NCI-H1930 (cell line): ENCODE results near the gene FAT2.
"Not testable (repeated sequence)": the region's sequence is repeated elsewhere in the genome, so short reads cannot be mapped to it uniquely, and the experiment has no call there.

ENCODE experiments used
- DNase-seq, 2 experiments: peaks; one replicate each; lab custom pipeline; 2025; lab: John Stamatoyannopoulos, UW

The FAT2 gene

GRCh38 chr5:151581812-151582583 lies 9.1 kb downstream of the FAT2 start:
- no peak for DNase-seq

GRCh38 chr5:151581347-151581746 lies 9.8 kb downstream of the FAT2 start:
- DNase-seq, result no peak

- no peak for DNase-seq
Observed at GRCh38 chr5:151580858-151581257, 10.3 kb downstream of the FAT2 start.

- DNase-seq, result no peak
Observed at GRCh38 chr5:151580239-151580638, 10.9 kb downstream of the FAT2 start.

GRCh38 chr5:151579146-151579545 lies 12.0 kb downstream of the FAT2 start:
- DNase-seq, result not testable (repeated sequence)

- no peak for DNase-seq
Observed at GRCh38 chr5:151578326-151579025, 12.7 kb downstream of the FAT2 start.

- no peak for DNase-seq
Observed at GRCh38 chr5:151577566-151577965, 13.6 kb downstream of the FAT2 start.

GRCh38 chr5:151574444-151574996 lies 16.6 kb downstream of the FAT2 start:
- DNase-seq, result no peak

GRCh38 chr5:151572657-151573368 lies 18.3 kb downstream of the FAT2 start:
- no peak for DNase-seq

GRCh38 chr5:151571270-151572173 lies 19.6 kb downstream of the FAT2 start:
- no peak for DNase-seq

GRCh38 chr5:151570512-151571269 lies 20.4 kb downstream of the FAT2 start:
- DNase-seq, result no peak

GRCh38 chr5:151570058-151570457 lies 21.1 kb downstream of the FAT2 start:
- no peak for DNase-seq

- DNase-seq, result no peak
Observed at GRCh38 chr5:151569132-151570046, 21.7 kb downstream of the FAT2 start.

- DNase-seq, result no peak
Observed at GRCh38 chr5:151568036-151568435, 23.1 kb downstream of the FAT2 start.

- DNase-seq, result no peak
Observed at GRCh38 chr5:151565971-151566370, 25.2 kb downstream of the FAT2 start.

- DNase-seq, result no peak
Observed at GRCh38 chr5:151562019-151562707, 29.0 kb downstream of the FAT2 start.

- no peak for DNase-seq
Observed at GRCh38 chr5:151557951-151558350, 33.2 kb downstream of the FAT2 start.

GRCh38 chr5:151557466-151557865 lies 33.7 kb downstream of the FAT2 start:
- no peak for DNase-seq

GRCh38 chr5:151556806-151557205 lies 34.3 kb downstream of the FAT2 start:
- DNase-seq, result no peak
